ENCODE results near the gene RIMBP2.

The RIMBP2 gene

DNA sequence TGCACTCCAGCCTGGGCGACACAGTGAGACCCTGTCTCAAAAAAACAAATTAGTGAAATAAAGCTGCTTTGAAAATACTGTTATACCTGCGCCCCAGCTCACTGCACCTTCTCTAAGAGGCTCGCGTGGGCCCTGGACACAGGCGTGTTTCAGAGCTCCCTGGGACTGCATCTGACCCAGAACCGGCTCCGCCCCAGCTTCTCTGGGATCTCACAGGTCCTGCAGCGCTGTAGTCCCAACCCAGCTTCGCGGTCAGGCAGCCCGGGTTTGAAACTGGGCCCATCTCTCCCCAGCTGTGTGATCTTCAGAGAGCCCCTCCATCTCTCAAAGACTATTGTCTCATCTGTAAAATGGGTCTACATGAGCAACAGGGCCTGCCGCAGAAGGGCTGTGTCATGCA is 7.5 kb downstream of the RIMBP2 start:
- TF ChIP-seq JUND (IDR thresholded peaks at IDR 0.05; ENCODE audit: low read depth) = no peak
- in situ Hi-C loops (cut with HindIII; ENCODE audit: low pct_unique_long_range_greater_than_20kb, low sequenced_read_pairs) = no loop called here
- no peak for DNase-seq (ENCODE audit: low read depth in 1 of 2, low spot score in 1 of 2)

DNA sequence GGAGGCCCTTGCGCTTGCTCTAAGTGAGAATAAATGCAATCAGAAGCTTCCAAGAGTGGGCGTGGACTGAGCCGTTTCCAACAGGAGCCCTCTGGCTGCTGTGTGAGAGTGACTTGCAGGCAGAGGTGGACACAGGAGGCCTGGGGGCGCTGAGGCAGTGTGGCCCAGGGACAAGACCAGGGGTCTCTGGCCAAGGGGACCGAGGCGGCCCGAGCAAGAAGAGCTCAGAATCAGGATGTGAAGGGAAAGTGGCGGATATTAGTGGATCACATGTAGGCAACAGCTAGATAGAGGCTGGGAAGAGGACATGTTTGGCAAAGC is 8.6 kb downstream of the RIMBP2 start:
- in situ Hi-C loops (cut with HindIII; ENCODE audit: low pct_unique_long_range_greater_than_20kb, low sequenced_read_pairs) = no loop called here
- TF ChIP-seq JUND (IDR thresholded peaks at IDR 0.05; ENCODE audit: low read depth) = no peak

DNA sequence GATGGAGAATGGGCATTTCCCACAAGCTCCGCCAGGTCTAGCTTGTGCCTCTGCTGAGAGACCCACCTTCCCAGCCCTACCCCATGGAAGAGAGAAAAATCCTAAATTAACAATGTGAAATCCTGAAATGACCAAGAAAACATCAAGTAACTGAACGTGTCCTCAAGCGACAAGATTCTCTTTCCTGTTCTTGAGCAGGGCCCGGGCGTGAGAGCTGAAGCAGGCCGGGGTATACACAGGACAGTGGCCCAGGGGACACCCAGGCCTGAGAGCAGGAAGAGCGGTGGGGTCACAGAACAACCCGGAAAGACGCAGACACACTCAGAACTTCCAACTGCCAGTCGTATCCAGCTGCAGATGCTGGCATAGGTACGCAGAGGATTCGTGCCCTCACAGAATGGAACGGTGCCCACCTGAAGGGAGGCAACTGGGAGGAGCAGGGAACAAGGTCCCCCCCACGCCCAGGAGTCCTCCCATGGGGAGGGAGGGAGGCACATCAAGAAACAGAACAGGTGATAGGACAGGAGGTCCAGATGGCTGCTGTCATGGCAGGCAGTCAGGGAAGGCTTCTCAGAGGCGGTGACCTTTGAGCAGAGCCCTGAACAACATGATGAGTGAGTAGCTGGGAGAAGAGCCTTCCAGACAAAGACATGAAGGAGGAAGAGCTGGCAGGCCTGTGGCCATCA is 9.1 kb downstream of the RIMBP2 start:
- no peak for TF ChIP-seq JUND (IDR thresholded peaks at IDR 0.05; ENCODE audit: low read depth)
- in situ Hi-C loops (cut with HindIII; ENCODE audit: low pct_unique_long_range_greater_than_20kb, low sequenced_read_pairs) = no loop called here
- no peak for DNase-seq (ENCODE audit: low read depth in 1 of 2, low spot score in 1 of 2)

More for the DNA sequence above, 8.6 kb downstream of the RIMBP2 start:
- DNase-seq (ENCODE audit: low read depth in 1 of 2, low spot score in 1 of 2) = no peak

DNA sequence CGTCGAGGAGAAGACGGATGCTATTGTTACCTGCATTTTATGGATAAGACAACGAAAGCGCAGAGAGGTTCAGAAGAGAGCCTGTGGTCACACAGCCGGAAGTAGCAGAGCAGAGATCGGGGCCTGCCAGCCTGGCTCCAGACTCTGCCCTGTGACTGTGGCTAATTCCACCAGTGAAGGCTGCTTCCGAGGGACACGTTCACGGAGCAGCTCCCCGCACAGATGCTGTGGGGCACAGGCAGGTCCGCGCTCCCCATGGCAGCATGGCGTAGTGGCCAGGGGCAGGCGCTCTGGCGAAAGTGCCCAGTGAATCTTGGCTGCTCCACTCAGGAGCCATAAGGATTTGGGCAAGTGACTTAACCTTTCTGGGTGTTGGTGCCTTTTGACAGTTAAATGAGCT is 9.8 kb downstream of the RIMBP2 start:
- in situ Hi-C loops (cut with HindIII; ENCODE audit: low pct_unique_long_range_greater_than_20kb, low sequenced_read_pairs) = no loop called here
- no peak for DNase-seq (ENCODE audit: low read depth in 1 of 2, low spot score in 1 of 2)
- no peak for TF ChIP-seq JUND (IDR thresholded peaks at IDR 0.05; ENCODE audit: low read depth)

DNA sequence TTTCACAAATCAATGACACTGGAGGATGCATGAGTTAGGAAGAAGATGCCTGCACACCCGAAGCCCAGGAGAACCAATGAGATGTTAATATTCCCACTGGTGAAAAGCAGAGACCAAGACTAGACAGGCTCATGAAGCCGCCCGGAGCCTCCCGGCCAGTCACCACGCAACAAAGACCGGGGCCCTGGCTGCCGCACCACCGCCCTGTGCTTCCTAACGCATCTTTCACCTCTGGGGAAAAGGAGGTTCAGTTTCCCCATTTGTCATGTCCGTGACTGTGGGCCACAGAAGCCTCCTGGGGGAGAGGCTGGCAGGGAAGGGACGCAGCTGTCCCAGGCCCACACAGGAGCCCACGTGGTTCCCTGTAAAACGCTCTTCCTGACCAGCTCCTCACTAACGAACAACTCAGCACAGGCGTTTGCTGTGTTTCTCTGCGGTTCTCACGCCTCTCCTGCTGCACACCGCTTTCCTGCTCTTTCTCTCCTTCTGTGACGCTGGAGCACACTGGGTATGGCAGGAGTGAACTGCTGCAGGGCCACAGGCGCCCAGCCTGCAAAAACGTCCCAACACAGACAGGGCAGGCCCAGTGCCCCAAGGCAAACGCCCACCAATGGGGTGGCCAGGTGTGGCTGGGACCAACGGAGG is 10.8 kb downstream of the RIMBP2 start:
- no peak for DNase-seq (ENCODE audit: low read depth in 1 of 2, low spot score in 1 of 2)
- in situ Hi-C loops (cut with HindIII; ENCODE audit: low pct_unique_long_range_greater_than_20kb, low sequenced_read_pairs) = no loop called here
- TF ChIP-seq JUND (IDR thresholded peaks at IDR 0.05; ENCODE audit: low read depth) = no peak

DNA sequence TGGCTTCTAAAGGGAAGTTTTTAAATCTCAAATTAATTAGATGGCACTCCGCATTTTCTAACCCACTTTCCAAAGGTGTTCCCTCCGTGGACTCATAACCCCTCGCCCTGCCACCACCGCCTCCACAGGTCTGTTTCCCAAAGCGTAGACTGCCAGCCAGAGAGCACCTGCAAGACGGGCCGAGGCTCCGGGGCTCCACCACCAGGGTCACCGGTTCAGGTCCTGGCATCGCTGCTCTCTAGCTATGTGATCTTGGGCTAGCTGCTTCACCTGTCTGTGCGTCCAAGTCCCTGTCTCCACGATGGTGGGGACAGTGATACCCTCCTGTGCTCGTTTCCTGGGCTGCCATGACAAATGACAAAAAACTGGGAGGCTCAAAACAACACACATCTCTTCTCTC is 11.5 kb downstream of the RIMBP2 start:
- TF ChIP-seq JUND (IDR thresholded peaks at IDR 0.05; ENCODE audit: low read depth) = no peak
- in situ Hi-C loops (cut with HindIII; ENCODE audit: low pct_unique_long_range_greater_than_20kb, low sequenced_read_pairs) = no loop called here
- no peak for DNase-seq (ENCODE audit: low read depth in 1 of 2, low spot score in 1 of 2)

DNA sequence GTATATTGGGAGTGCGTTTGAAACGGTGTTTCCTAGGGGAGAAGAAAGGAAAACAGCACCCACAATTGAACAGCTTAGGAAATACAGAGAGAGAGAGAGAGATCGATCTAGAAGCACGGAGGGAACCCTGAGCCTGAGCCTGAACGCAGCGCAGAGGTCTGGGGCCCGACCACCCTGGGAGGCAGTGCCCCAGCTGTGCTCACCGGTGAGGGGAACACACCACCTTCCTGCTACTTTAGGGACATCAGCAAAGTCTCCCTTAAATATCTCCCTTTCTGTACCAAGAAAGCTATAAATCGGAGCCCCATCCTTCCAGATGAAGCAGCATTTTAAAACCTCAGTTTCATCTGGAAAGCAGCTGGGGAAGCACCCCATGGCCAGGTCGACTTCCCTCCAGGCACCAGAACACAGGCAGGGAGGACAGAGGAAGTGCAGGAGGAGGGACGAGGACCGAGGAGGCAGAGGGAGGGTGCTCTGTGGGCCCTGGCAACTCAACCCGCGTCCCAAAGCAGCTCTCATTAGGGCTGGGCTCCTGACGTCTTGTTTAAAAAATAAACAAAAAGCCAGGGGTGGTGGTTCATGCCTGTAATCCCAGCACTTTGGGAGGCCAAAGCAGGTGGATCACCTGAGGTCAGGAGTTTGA is 12.2 kb downstream of the RIMBP2 start:
- DNase-seq (ENCODE audit: low read depth in 1 of 2, low spot score in 1 of 2) = no peak
- in situ Hi-C loops (cut with HindIII; ENCODE audit: low pct_unique_long_range_greater_than_20kb, low sequenced_read_pairs) = no loop called here
- no peak for TF ChIP-seq JUND (IDR thresholded peaks at IDR 0.05; ENCODE audit: low read depth)

DNA sequence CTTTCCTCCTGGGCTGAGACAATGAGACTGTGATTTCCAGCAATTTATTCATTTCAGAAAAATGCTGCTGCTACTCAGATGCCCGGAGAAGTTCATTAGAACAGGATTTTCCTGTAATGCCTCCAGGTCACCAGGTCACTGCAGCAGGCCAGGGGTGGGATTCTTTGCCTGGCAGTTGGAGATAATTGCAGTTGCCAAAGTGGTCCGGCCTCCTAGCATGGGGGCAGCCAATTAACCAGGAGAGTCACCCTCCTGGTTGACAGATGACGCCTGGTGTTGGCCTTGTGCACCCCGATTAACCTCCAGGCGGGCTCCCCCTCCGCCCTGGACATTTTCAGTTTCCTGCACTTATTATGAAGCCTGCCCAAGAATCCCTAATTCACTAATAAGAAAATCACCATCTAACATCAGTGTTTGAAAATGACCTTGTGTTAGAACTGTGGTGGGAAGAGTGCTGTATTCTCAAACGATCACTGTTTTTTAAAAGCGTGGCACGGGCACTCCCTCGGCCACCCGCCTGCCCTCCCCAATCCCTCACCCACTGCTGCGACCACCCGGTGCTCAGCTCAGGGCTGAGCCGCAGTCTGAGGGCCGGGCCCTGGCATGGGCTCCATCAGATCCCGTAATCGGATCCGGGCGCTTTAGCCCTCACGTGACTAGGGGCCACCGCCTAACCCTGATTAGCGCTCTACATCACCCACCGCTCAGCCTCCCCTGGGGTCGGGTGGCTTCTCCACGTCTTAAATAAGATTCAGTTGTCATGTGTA is 12.9 kb downstream of the RIMBP2 start:
- in situ Hi-C loops (cut with HindIII; ENCODE audit: low pct_unique_long_range_greater_than_20kb, low sequenced_read_pairs) = no loop called here
- DNase-seq (ENCODE audit: low read depth in 1 of 2, low spot score in 1 of 2) = no peak
- TF ChIP-seq JUND (IDR thresholded peaks at IDR 0.05; ENCODE audit: low read depth) = no peak

DNA sequence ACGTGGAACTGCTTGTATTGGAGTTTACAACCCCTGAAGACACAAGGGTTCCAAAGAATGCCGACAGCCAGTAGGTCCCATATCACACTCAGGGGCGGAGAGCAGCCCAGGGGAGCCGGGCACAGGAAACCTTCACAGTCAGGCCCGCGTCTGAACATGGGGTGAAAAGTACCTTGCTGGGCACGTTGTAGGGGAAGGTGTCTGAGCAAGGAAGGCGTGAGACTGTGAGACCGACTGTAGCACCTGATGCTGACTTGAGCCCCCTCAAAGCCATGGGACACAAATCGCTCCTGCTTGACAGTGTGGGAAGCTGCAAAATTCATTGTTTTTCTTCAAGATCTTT is 14.7 kb downstream of the RIMBP2 start:
- no peak for DNase-seq (ENCODE audit: low read depth in 1 of 2, low spot score in 1 of 2)
- in situ Hi-C loops (cut with HindIII; ENCODE audit: low pct_unique_long_range_greater_than_20kb, low sequenced_read_pairs) = no loop called here
- TF ChIP-seq JUND (IDR thresholded peaks at IDR 0.05; ENCODE audit: low read depth) = no peak

DNA sequence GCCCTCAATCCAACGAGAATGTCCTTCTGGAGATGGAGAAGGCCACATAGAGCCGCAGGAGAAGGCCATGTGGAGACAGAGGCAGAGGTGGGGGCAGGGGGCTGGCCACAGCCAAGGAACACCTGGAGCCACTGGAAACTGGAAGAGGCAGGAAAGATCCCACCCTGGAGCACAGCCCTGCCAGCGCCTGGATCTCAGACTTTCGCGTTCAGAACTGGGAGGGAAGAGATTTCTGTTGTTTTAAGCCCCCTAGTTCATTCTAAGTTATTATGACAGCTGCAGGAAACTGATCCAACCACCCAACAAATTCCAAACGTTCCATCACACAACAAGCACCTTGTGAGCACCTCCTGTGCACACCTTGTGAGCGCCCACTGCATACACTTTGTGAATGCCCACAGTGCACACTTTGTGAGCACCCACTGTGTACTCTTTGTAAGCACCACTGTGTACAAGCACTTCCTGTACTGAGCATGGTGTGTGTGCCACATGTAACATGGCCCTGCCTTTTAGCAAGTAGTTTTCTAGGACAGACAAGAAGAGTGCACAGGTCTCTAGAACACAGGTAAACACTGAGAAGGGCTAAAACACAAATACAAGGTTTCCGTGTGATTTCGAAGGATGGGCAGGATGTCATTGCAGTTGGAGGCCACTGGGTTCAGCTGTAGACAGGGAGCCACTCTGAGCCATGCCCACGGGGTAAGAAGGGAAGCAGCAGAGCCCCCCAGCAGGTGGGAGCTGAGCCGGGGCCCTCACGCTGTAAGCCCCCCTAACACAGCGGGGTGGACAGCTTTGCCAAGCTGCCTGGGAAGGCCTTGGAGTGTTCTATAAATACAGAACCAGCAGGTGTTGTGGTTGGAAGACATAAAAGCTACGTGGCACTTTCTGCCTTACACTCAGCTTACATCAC is 15.4 kb downstream of the RIMBP2 start:
- no peak for DNase-seq (ENCODE audit: low read depth in 1 of 2, low spot score in 1 of 2)
- TF ChIP-seq JUND (IDR thresholded peaks at IDR 0.05; ENCODE audit: low read depth) = no peak
- in situ Hi-C loops (cut with HindIII; ENCODE audit: low pct_unique_long_range_greater_than_20kb, low sequenced_read_pairs) = no loop called here

DNA sequence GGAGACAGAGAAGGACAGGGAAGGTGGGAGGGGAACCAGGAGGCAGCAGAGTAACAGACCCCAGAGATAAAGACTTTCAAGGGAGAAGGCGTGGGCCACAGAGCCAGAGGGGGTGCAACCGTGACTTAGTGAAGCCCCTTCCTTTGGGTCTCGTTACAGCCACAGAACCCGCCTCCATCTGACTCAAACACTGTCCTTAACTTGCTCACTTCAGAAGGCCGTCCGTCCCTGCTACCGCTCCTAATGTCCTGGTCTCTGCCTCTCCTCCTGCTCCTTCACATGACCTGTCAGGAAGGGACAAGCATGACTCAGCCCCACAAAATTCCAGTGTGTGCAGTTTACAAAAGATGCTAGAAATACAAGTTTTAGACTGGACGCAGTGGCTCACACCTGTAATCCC is 18.0 kb downstream of the RIMBP2 start:
- in situ Hi-C loops (cut with HindIII; ENCODE audit: low pct_unique_long_range_greater_than_20kb, low sequenced_read_pairs) = no loop called here
- no peak for DNase-seq (ENCODE audit: low read depth in 1 of 2, low spot score in 1 of 2)
- TF ChIP-seq JUND (IDR thresholded peaks at IDR 0.05; ENCODE audit: low read depth) = no peak

All from T47D (cell line).